ENCODE data around the gene SYCE3. TPM values are rescaled to one million over a fixed set of nuclear protein-coding genes. Genes with fewer than 3 reads are reported as not detected.

Gene SYCE3
- polyA plus RNA-seq, 2 donors, result 0.32 TPM; not detected in 1

DNA sequence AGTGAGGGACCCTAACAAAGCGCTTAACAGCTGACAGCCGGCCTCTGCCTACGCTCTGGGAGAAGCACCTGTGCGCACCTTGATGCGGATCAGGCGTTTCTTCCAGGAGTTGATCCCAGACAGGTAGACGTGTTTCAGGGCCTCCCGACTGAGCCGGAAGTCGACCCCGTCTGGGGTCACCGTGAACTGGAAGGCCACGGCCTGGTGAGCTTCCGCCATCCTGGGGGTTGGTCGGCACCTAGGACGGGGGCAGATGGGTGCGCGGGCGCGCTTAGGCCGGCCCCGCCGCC lies 14.9 kb upstream of the SYCE3 start:
- H3K9me3 ChIP-seq (ENCODE audit: control insufficient read depth in 2 of 2, insufficient read depth in 1 of 2, low read depth in 1 of 2, low read length in 1 of 2), result no peaks in the 10 kb centered on the region
- peaks cover 0 to 12% of the 10 kb centered on the region in 2 donors for H3K4me1 ChIP-seq (ENCODE audit: control insufficient read depth in 2 of 2, insufficient read depth in 2 of 2, low read length in 1 of 2)
- peaks cover 0 to 31% of the 10 kb centered on the region in 2 donors for H3K36me3 ChIP-seq (ENCODE audit: control insufficient read depth in 2 of 2, insufficient read depth in 2 of 2, low read length in 1 of 2)
- WGBS, 2 donors, result 48 to 58% methylated on average over 23 of the region's 23 CpGs
- no peaks in the 10 kb centered on the region for H3K27me3 ChIP-seq (ENCODE audit: control insufficient read depth in 1 of 2, insufficient read depth in 2 of 2, low read length in 2 of 2)
- H3K4me3 ChIP-seq (ENCODE audit: low read depth in 1 of 2, low read length in 2 of 2), result no peak overlapping the region
- H3K27ac ChIP-seq (ENCODE audit: low read depth in 2 of 2, low read length in 1 of 2), result no peak overlapping the region

- Histone ChIP-seq H3K9me3 (ENCODE audit: control insufficient read depth in 2 of 2, insufficient read depth in 1 of 2, low read depth in 1 of 2, low read length in 1 of 2) (no peaks in the 10 kb centered on the region), H3K27me3 (ENCODE audit: control insufficient read depth in 1 of 2, insufficient read depth in 2 of 2, low read length in 2 of 2) (no peaks in the 10 kb centered on the region), H3K27ac (ENCODE audit: low read depth in 2 of 2, low read length in 1 of 2) (no peak overlapping the region), H3K4me1 (ENCODE audit: control insufficient read depth in 2 of 2, insufficient read depth in 2 of 2, low read length in 1 of 2) (peaks cover 0 to 11% of the 10 kb centered on the region in 2 donors), H3K4me3 (ENCODE audit: low read depth in 1 of 2, low read length in 2 of 2) (no peak overlapping the region), H3K36me3 (ENCODE audit: control insufficient read depth in 2 of 2, insufficient read depth in 2 of 2, low read length in 1 of 2) (peaks cover 0 to 31% of the 10 kb centered on the region in 2 donors)
- WGBS, 2 donors, result 79 to 84% methylated on average over 18 of the region's 18 CpGs
These were observed 14.3 kb upstream of the SYCE3 start for GRCh38 chr22:50576806-50577696.

- 68 to 75% methylated on average over 5 of the region's 5 CpGs for WGBS, 2 donors
- H3K36me3 ChIP-seq (ENCODE audit: control insufficient read depth in 2 of 2, insufficient read depth in 2 of 2, low read length in 1 of 2), result peaks cover 0 to 36% of the 10 kb centered on the region in 2 donors
- H3K4me1 ChIP-seq (ENCODE audit: control insufficient read depth in 2 of 2, insufficient read depth in 2 of 2, low read length in 1 of 2), result peaks cover 0 to 3% of the 10 kb centered on the region in 2 donors
- no peak overlapping the region for H3K27ac ChIP-seq (ENCODE audit: low read depth in 2 of 2, low read length in 1 of 2)
- no peak overlapping the region for H3K4me3 ChIP-seq (ENCODE audit: low read depth in 1 of 2, low read length in 2 of 2)
- no peaks in the 10 kb centered on the region for H3K27me3 ChIP-seq (ENCODE audit: control insufficient read depth in 1 of 2, insufficient read depth in 2 of 2, low read length in 2 of 2)
- no peaks in the 10 kb centered on the region for H3K9me3 ChIP-seq (ENCODE audit: control insufficient read depth in 2 of 2, insufficient read depth in 1 of 2, low read depth in 1 of 2, low read length in 1 of 2)
These were observed 13.4 kb upstream of the SYCE3 start for GRCh38 chr22:50576070-50576469.

GRCh38 chr22:50575426-50575941 lies 12.8 kb upstream of the SYCE3 start:
- Histone ChIP-seq H3K36me3 (ENCODE audit: control insufficient read depth in 2 of 2, insufficient read depth in 2 of 2, low read length in 1 of 2) (peaks cover 0 to 41% of the 10 kb centered on the region in 2 donors), H3K4me1 (ENCODE audit: control insufficient read depth in 2 of 2, insufficient read depth in 2 of 2, low read length in 1 of 2) (peaks cover 0 to 3% of the 10 kb centered on the region in 2 donors), H3K9me3 (ENCODE audit: control insufficient read depth in 2 of 2, insufficient read depth in 1 of 2, low read depth in 1 of 2, low read length in 1 of 2) (no peaks in the 10 kb centered on the region), H3K4me3 (ENCODE audit: low read depth in 1 of 2, low read length in 2 of 2) (no peak overlapping the region), H3K27ac (ENCODE audit: low read depth in 2 of 2, low read length in 1 of 2) (no peak overlapping the region), H3K27me3 (ENCODE audit: control insufficient read depth in 1 of 2, insufficient read depth in 2 of 2, low read length in 2 of 2) (no peaks in the 10 kb centered on the region)
- 83 to 87% methylated on average over 8 of the region's 8 CpGs for WGBS, 2 donors

- H3K9me3 ChIP-seq (ENCODE audit: control insufficient read depth in 2 of 2, insufficient read depth in 1 of 2, low read depth in 1 of 2, low read length in 1 of 2), result no peaks in the 10 kb centered on the region
- peaks cover 0 to 7% of the 10 kb centered on the region in 2 donors for H3K4me1 ChIP-seq (ENCODE audit: control insufficient read depth in 2 of 2, insufficient read depth in 2 of 2, low read length in 1 of 2)
- H3K4me3 ChIP-seq (ENCODE audit: low read depth in 1 of 2, low read length in 2 of 2), result no peak overlapping the region
- peaks cover 0 to 47% of the 10 kb centered on the region in 2 donors for H3K36me3 ChIP-seq (ENCODE audit: control insufficient read depth in 2 of 2, insufficient read depth in 2 of 2, low read length in 1 of 2)
- 90% methylated on average over 11 of the region's 11 CpGs for WGBS, 2 donors
- no peak overlapping the region for H3K27ac ChIP-seq (ENCODE audit: low read depth in 2 of 2, low read length in 1 of 2)
- no peaks in the 10 kb centered on the region for H3K27me3 ChIP-seq (ENCODE audit: control insufficient read depth in 1 of 2, insufficient read depth in 2 of 2, low read length in 2 of 2)
These were observed 11.7 kb upstream of the SYCE3 start for GRCh38 chr22:50574383-50574755.

GRCh38 chr22:50573491-50574382 lies 11.0 kb upstream of the SYCE3 start:
- no peaks in the 10 kb centered on the region for H3K27me3 ChIP-seq (ENCODE audit: control insufficient read depth in 1 of 2, insufficient read depth in 2 of 2, low read length in 2 of 2)
- no peaks in the 10 kb centered on the region for H3K9me3 ChIP-seq (ENCODE audit: control insufficient read depth in 2 of 2, insufficient read depth in 1 of 2, low read depth in 1 of 2, low read length in 1 of 2)
- 88 to 90% methylated on average over 22 to 26 of the region's 26 CpGs for WGBS, 2 donors
- no peak overlapping the region for H3K27ac ChIP-seq (ENCODE audit: low read depth in 2 of 2, low read length in 1 of 2)
- H3K4me3 ChIP-seq (ENCODE audit: low read depth in 1 of 2, low read length in 2 of 2), result no peak overlapping the region
- H3K4me1 ChIP-seq (ENCODE audit: control insufficient read depth in 2 of 2, insufficient read depth in 2 of 2, low read length in 1 of 2), result peaks cover 0 to 7% of the 10 kb centered on the region in 2 donors
- peaks cover 0 to 45% of the 10 kb centered on the region in 2 donors for H3K36me3 ChIP-seq (ENCODE audit: control insufficient read depth in 2 of 2, insufficient read depth in 2 of 2, low read length in 1 of 2)

GRCh38 chr22:50572965-50573364 lies 10.2 kb upstream of the SYCE3 start:
- Histone ChIP-seq H3K4me3 (ENCODE audit: low read depth in 1 of 2, low read length in 2 of 2) (no peak overlapping the region), H3K4me1 (ENCODE audit: control insufficient read depth in 2 of 2, insufficient read depth in 2 of 2, low read length in 1 of 2) (peaks cover 0 to 5% of the 10 kb centered on the region in 2 donors), H3K9me3 (ENCODE audit: control insufficient read depth in 2 of 2, insufficient read depth in 1 of 2, low read depth in 1 of 2, low read length in 1 of 2) (no peaks in the 10 kb centered on the region), H3K27me3 (ENCODE audit: control insufficient read depth in 1 of 2, insufficient read depth in 2 of 2, low read length in 2 of 2) (no peaks in the 10 kb centered on the region), H3K36me3 (ENCODE audit: control insufficient read depth in 2 of 2, insufficient read depth in 2 of 2, low read length in 1 of 2) (peaks cover 0 to 44% of the 10 kb centered on the region in 2 donors), H3K27ac (ENCODE audit: low read depth in 2 of 2, low read length in 1 of 2) (no peak overlapping the region)
- WGBS, 2 donors, result 94 to 96% methylated on average over 11 of the region's 11 CpGs

GRCh38 chr22:50571264-50572175 lies 8.8 kb upstream of the SYCE3 start:
- Histone ChIP-seq H3K4me3 (ENCODE audit: low read depth in 1 of 2, low read length in 2 of 2) (no peak overlapping the region), H3K36me3 (ENCODE audit: control insufficient read depth in 2 of 2, insufficient read depth in 2 of 2, low read length in 1 of 2) (peaks cover 0 to 41% of the 10 kb centered on the region in 2 donors), H3K4me1 (ENCODE audit: control insufficient read depth in 2 of 2, insufficient read depth in 2 of 2, low read length in 1 of 2) (peaks cover 0 to 5% of the 10 kb centered on the region in 2 donors), H3K27ac (ENCODE audit: low read depth in 2 of 2, low read length in 1 of 2) (no peak overlapping the region), H3K27me3 (ENCODE audit: control insufficient read depth in 1 of 2, insufficient read depth in 2 of 2, low read length in 2 of 2) (no peaks in the 10 kb centered on the region), H3K9me3 (ENCODE audit: control insufficient read depth in 2 of 2, insufficient read depth in 1 of 2, low read depth in 1 of 2, low read length in 1 of 2) (no peaks in the 10 kb centered on the region)
- 84 to 86% methylated on average over 26 of the region's 26 CpGs for WGBS, 2 donors

DNA sequence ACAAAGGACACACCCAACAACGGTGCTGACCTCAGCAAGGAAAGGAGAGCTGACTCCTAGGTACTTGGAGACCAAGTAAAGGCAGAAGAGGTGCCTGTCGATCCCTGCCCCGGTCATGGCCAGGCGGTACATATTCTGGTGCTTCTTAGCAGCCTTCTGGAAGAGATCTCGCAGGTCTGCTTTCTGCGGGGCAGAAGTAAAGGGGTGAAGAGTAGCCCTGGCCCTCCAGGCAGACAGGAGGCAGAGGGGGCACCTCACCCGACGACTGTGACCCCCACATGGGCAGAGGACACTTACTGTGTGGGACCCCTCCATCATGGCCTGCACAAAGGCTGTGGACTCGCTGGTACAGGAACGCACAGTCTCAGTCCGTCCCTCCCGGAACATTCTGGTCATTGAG lies 8.1 kb upstream of the SYCE3 start:
- H3K9me3 ChIP-seq (ENCODE audit: control insufficient read depth in 2 of 2, insufficient read depth in 1 of 2, low read depth in 1 of 2, low read length in 1 of 2), result no peaks in the 10 kb centered on the region
- H3K36me3 ChIP-seq (ENCODE audit: control insufficient read depth in 2 of 2, insufficient read depth in 2 of 2, low read length in 1 of 2), result peaks cover 0 to 39% of the 10 kb centered on the region in 2 donors
- 91 to 92% methylated on average over 12 of the region's 12 CpGs for WGBS, 2 donors
- H3K4me3 ChIP-seq (ENCODE audit: low read depth in 1 of 2, low read length in 2 of 2), result no peak overlapping the region
- no peaks in the 10 kb centered on the region for H3K27me3 ChIP-seq (ENCODE audit: control insufficient read depth in 1 of 2, insufficient read depth in 2 of 2, low read length in 2 of 2)
- no peak overlapping the region for H3K27ac ChIP-seq (ENCODE audit: low read depth in 2 of 2, low read length in 1 of 2)
- H3K4me1 ChIP-seq (ENCODE audit: control insufficient read depth in 2 of 2, insufficient read depth in 2 of 2, low read length in 1 of 2), result peaks cover 0 to 5% of the 10 kb centered on the region in 2 donors

All from esophagus (tissue), 2 donors.